Upper lobe of left lung (tissue), 4 donors: ENCODE results near the gene CCDC87.

Experiments
- CTCF ChIP-seq, 6 experiments: fragments of 450-650 bp in 4 of 6; fragments of 200-600 bp in 2 of 6; sonication (generic) in 2 of 6; IDR thresholded peaks; one replicate each; pipeline ENCODE4 v1.5.1; 2016 to 2019; ENCODE audit warnings: antibody characterized with exemption in 6 of 6
- EP300 ChIP-seq, 4 donors: sonication (generic); formaldehyde crosslinking; IDR thresholded peaks; one replicate each; pipeline ENCODE4 v1.5.1; 2017; ENCODE audit warnings: antibody characterized with exemption in 4 of 4, control low read depth in 2 of 4
- POLR2AphosphoS5 ChIP-seq, 2 donors: sonication (generic); formaldehyde crosslinking; IDR thresholded peaks; one replicate each; pipeline ENCODE4 v1.5.1; 2017; ENCODE audit warnings: antibody characterized with exemption in 2 of 2

DNA sequence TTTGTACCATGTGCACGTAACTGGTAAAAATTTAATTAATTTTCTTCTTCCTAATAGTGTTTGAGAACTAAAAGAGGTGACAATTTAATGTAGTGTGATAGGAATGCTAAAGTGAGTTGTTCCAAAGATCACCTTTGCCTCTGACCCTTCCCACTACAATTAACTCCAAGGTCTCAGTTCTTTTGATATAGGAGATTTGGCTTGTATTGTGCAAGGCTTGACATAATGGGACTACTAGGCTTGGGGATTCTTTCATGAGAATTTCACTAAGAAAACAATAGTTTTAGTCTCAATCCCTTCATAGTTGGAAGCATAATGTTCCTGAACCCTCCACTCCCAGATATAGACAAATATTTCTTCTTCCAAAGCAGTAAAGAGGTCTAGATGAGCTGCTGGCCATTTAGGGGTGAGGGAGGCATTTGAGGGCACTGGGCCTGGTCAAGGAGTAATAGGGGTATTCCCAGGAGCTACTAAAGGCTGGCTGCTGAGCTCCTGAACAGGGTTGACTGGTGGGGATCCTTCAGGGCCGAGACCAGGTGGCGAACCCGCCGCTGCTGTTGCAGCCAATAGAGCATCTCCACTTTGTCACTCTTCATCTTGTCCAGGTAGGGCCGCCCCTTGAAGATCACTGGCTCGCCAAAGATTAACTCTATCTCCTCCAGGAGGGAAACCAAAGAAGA lies 2.7 kb downstream of the CCDC87 start:
- no peak for TF ChIP-seq CTCF (IDR thresholded peaks at IDR 0.05)
- TF ChIP-seq POLR2AphosphoS5 (IDR thresholded peaks at IDR 0.05), result no peak
- no peak for TF ChIP-seq EP300 (IDR thresholded peaks at IDR 0.05)
